Osteoblast (primary cell): Measurements from ENCODE around the gene SEMA7A. TPM values are rescaled to one million over a fixed set of nuclear protein-coding genes. Genes with fewer than 3 reads are reported as not detected.

Experiments
- DNase-seq: peaks from one replicate; pipeline ENCODE4 v3.0.0; 2011; ENCODE audit warnings: low spot score, mixed read lengths; ENCODE audit not compliant: insufficient read length; ENCODE audit errors: missing footprints
- H2AFZ ChIP-seq: 2 replicates; pipeline ENCODE4 v1.6.0; 2011; ENCODE audit warnings: mild to moderate bottlenecking, low read length
- H3K27ac ChIP-seq: 2 replicates; pipeline ENCODE4 v1.5.1; 2011; ENCODE audit warnings: mild to moderate bottlenecking, low read depth, low read length, moderate library complexity
- H3K27me3 ChIP-seq: 2 replicates; pipeline ENCODE4 v1.6.0; 2012; ENCODE audit warnings: mild to moderate bottlenecking, control low read depth, inconsistent platforms, low read length, moderate library complexity; ENCODE audit not compliant: insufficient read depth
- H3K36me3 ChIP-seq: 2 replicates; pipeline ENCODE4 v1.5.1; 2011; ENCODE audit warnings: mild to moderate bottlenecking, low read length, control low read depth, moderate library complexity; ENCODE audit not compliant: insufficient read depth
- H3K4me1 ChIP-seq: 2 replicates; pipeline ENCODE4 v1.5.1; 2011; ENCODE audit warnings: mild to moderate bottlenecking, low read length, control low read depth, moderate library complexity; ENCODE audit not compliant: insufficient read depth
- H3K4me2 ChIP-seq: 2 replicates; pipeline ENCODE4 v1.6.0; 2011; ENCODE audit warnings: mild to moderate bottlenecking, low read length; ENCODE audit not compliant: insufficient read depth
- H3K4me3 ChIP-seq: fragments of 200-600 bp; sonication (generic); 3 replicates; pipeline ENCODE4 v1.5.1; 2012; ENCODE audit warnings: mild to moderate bottlenecking, low read length, inconsistent platforms; ENCODE audit not compliant: insufficient read depth
- H3K79me2 ChIP-seq: 2 replicates; pipeline ENCODE4 v1.6.0; 2012; ENCODE audit warnings: mild to moderate bottlenecking, low read length, control low read depth, inconsistent platforms; ENCODE audit not compliant: insufficient read depth
- H3K9me3 ChIP-seq: 2 replicates; pipeline ENCODE4 v1.5.1; 2011; ENCODE audit warnings: low read depth, low read length, control low read depth
- H4K20me1 ChIP-seq: 2 replicates; pipeline ENCODE4 v1.6.0; 2012; ENCODE audit warnings: mild to moderate bottlenecking, low read length, control low read depth; ENCODE audit not compliant: insufficient read depth
- CTCF ChIP-seq: IDR thresholded peaks from 2 replicates; pipeline ENCODE4 v1.5.1; 2011; ENCODE audit warnings: mild to moderate bottlenecking, low read depth, low read length, moderate library complexity; ENCODE audit errors: extremely low read depth
- total RNA-seq: library from RNA; depleted of rRNA; stranded (reverse); fragments of >200 nt; gene quantifications from 2 replicates; pipeline ENCODE4 v1.2.3, GENCODE V29; 2012

The SEMA7A gene
- total RNA-seq, 1 donor, result 30.4 TPM

- peaks cover 99% of the 10 kb centered on the region for H3K79me2 ChIP-seq
- H3K4me2 ChIP-seq, result peak overlapping the region; percentile 29
- peaks cover 74% of the 10 kb centered on the region for H4K20me1 ChIP-seq
- TF ChIP-seq CTCF, result no peak
- H3K27ac ChIP-seq, result peak overlapping the region; percentile 59
- peaks cover 65% of the 10 kb centered on the region for H3K4me1 ChIP-seq
- no peaks in the 10 kb centered on the region for H3K27me3 ChIP-seq
- no peak for DNase-seq
- H3K4me3 ChIP-seq, result no peak overlapping the region
- H3K36me3 ChIP-seq, result peaks cover 17% of the 10 kb centered on the region
- no peak overlapping the region for H2AFZ ChIP-seq
- no peaks in the 10 kb centered on the region for H3K9me3 ChIP-seq
These were observed 4.6 kb downstream of the SEMA7A start for GRCh38 chr15:74428970-74429780.

GRCh38 chr15:74428442-74428787, 5.3 kb downstream of the SEMA7A start:
- H3K4me1 ChIP-seq, result peaks cover 70% of the 10 kb centered on the region
- H3K4me2 ChIP-seq, result peak overlapping the region; percentile 7
- peaks cover 75% of the 10 kb centered on the region for H4K20me1 ChIP-seq

GRCh38 chr15:74427607-74428441, 5.9 kb downstream of the SEMA7A start:
- H3K4me2 ChIP-seq, result no peak overlapping the region
- H3K36me3 ChIP-seq, result peaks cover 17% of the 10 kb centered on the region
- H3K9me3 ChIP-seq, result no peaks in the 10 kb centered on the region
- peaks cover 79% of the 10 kb centered on the region for H4K20me1 ChIP-seq
- DNase-seq, result peak; percentile 51
- H3K4me1 ChIP-seq, result peaks cover 76% of the 10 kb centered on the region
- H3K27me3 ChIP-seq, result no peaks in the 10 kb centered on the region
- H3K27ac ChIP-seq, result peak overlapping the region; percentile 59
- TF ChIP-seq CTCF, result no peak
- no peak overlapping the region for H3K4me3 ChIP-seq
- H2AFZ ChIP-seq, result no peak overlapping the region
- peaks cover 100% of the 10 kb centered on the region for H3K79me2 ChIP-seq

More at GRCh38 chr15:74428442-74428787, 5.3 kb downstream of the SEMA7A start:
- no peak overlapping the region for H3K4me3 ChIP-seq
- H3K27ac ChIP-seq, result peak overlapping the region; percentile 59
- no peaks in the 10 kb centered on the region for H3K27me3 ChIP-seq
- peaks cover 100% of the 10 kb centered on the region for H3K79me2 ChIP-seq
- no peaks in the 10 kb centered on the region for H3K9me3 ChIP-seq
- H3K36me3 ChIP-seq, result peaks cover 17% of the 10 kb centered on the region
- TF ChIP-seq CTCF, result no peak
- no peak overlapping the region for H2AFZ ChIP-seq
- DNase-seq, result peak; percentile 87
